Stimulated activated CD4-positive, alpha-beta T cell treated with anti-CD3 and anti-CD28 coated beads, Interleukin-15, amount 100 ng/mL, for 24 hours (primary cell): ENCODE measurements around the gene GOLPH3.
"Not testable (repeated sequence)": the region's sequence is repeated elsewhere in the genome, so short reads cannot be mapped to it uniquely, and the experiment has no call there.

Experiments
- DNase-seq: peaks from one replicate; pipeline ENCODE4 v3.0.0-alpha.2; 2020

Gene GOLPH3

GRCh38 chr5:32174011-32174870 is at the start of gene GOLPH3:
GOLPH3 (minus strand) TSS chr5:32174319; CDS start chr5:32174034, 285 bp downstream.
- DNase-seq = peak; percentile 97

GRCh38 chr5:32222723-32223470 is 48.8 kb upstream of the GOLPH3 start:
- no peak for DNase-seq

- DNase-seq = no peak
Observed at GRCh38 chr5:32217886-32218396, 43.8 kb upstream of the GOLPH3 start.

GRCh38 chr5:32214344-32214743 is 40.2 kb upstream of the GOLPH3 start:
- DNase-seq = not testable (repeated sequence)

GRCh38 chr5:32210151-32210550 is 36.0 kb upstream of the GOLPH3 start:
- no peak for DNase-seq

GRCh38 chr5:32208837-32209236 is 34.7 kb upstream of the GOLPH3 start:
- not testable (repeated sequence) for DNase-seq

GRCh38 chr5:32207355-32207634 is 33.2 kb upstream of the GOLPH3 start:
- DNase-seq = no peak

GRCh38 chr5:32206509-32207354 is 32.6 kb upstream of the GOLPH3 start:
- DNase-seq = no peak

- no peak for DNase-seq
Observed at GRCh38 chr5:32206053-32206452, 31.9 kb upstream of the GOLPH3 start.

- no peak for DNase-seq
Observed at GRCh38 chr5:32202394-32202793, 28.3 kb upstream of the GOLPH3 start.

GRCh38 chr5:32201122-32201753 is 27.1 kb upstream of the GOLPH3 start:
- DNase-seq = no peak

- DNase-seq = no peak
Observed at GRCh38 chr5:32197032-32197431, 22.9 kb upstream of the GOLPH3 start.

GRCh38 chr5:32195265-32195664 is 21.1 kb upstream of the GOLPH3 start:
- no peak for DNase-seq

- no peak for DNase-seq
Observed at GRCh38 chr5:32193591-32193990, 19.5 kb upstream of the GOLPH3 start.

- no peak for DNase-seq
Observed at GRCh38 chr5:32190095-32190494, 16.0 kb upstream of the GOLPH3 start.

- DNase-seq = no peak
Observed at GRCh38 chr5:32187675-32188074, 13.6 kb upstream of the GOLPH3 start.

GRCh38 chr5:32182463-32183063 is 8.4 kb upstream of the GOLPH3 start:
- no peak for DNase-seq

- DNase-seq = peak; percentile 56
Observed at GRCh38 chr5:32173267-32174010, 680 bp downstream of the GOLPH3 start.

- DNase-seq = no peak
Observed at GRCh38 chr5:32172923-32173266, 1.2 kb downstream of the GOLPH3 start.

- DNase-seq = peak; percentile 45
Observed at GRCh38 chr5:32172186-32172911, 1.8 kb downstream of the GOLPH3 start.
